Muscle of arm (tissue), 12 donors: ENCODE data around the gene DIRAS1. TPM values are rescaled to one million over a fixed set of nuclear protein-coding genes. Genes with fewer than 3 reads are reported as not detected.
"Not testable (repeated sequence)": the region's sequence is repeated elsewhere in the genome, so short reads cannot be mapped to it uniquely, and the experiment has no call there.

Experiments used
- DNase-seq: peaks from one replicate; pipeline ENCODE4 v3.0.0-alpha.2; 2013
- polyA plus RNA-seq, 12 donors: library from polyadenylated mRNA; unstranded; fragments of 120-200 nt; gene quantifications; one replicate each; pipeline ENCODE4 v1.2.1, GENCODE V29; 2013; ENCODE audit not compliant: insufficient read length in 12 of 12

The DIRAS1 gene
- polyA plus RNA-seq, 12 donors: 1.1 to 5.9 (median 2.0) TPM; not detected in 2

DNA sequence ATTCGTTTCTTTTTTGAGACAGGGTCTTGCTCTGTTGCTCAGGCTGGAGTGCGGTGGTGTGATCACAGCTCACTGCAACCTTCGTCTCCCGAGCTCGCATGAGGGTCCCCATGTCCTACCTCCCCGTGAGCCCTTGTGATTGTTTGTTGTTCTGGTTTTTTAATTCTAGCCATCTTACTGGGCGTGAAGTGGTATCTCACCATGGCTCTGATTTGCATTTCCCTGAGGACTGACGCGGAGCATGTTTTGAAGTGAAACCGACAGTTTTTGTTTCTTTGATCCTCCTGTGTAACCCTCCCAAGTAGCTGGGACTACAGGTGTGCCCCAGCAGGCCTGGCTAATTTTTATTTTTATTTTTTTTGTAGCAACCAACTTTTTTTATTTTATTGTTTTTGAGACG lies 40.4 kb downstream of the DIRAS1 start:
- DNase-seq: no peak

- DNase-seq: no peak
These were observed 41.7 kb downstream of the DIRAS1 start for GRCh38 chr19:2679439-2679838.

- not testable (repeated sequence) for DNase-seq
These were observed 42.2 kb downstream of the DIRAS1 start for GRCh38 chr19:2678948-2679347.

DNA sequence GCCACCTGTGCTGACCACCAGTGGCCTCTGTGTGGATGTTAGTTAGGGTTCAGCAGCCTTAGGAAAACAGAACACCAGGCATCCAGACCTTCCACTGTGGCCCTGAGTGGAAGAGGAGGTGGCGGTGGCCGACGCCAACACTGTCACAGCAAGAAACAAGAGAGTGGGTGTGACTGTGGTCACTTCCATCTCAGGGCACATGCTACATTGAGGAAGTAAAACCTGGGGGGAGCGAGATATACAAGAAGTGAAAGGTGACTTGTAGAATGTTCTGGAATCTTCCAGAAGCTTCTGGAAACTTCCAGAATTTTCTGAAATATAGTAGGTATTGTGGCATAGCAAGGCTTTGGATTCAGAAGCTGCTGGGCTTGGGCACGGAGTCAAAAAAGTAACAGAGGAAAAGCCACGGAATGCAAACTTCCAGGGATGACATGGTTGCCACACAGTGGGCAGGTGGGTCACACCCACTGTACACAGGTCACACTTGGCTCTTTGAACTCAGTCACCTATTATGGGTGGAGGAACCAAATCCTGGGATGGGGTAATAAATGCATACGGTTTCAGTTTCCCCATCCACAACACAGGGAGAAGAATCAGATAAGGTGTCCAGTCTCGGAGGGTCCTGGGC lies 43.0 kb downstream of the DIRAS1 start:
- DNase-seq: no peak

GRCh38 chr19:2676823-2677222 lies 44.3 kb downstream of the DIRAS1 start:
- no peak for DNase-seq

- no peak for DNase-seq
These were observed 45.3 kb downstream of the DIRAS1 start for GRCh38 chr19:2675892-2676291.

DNA sequence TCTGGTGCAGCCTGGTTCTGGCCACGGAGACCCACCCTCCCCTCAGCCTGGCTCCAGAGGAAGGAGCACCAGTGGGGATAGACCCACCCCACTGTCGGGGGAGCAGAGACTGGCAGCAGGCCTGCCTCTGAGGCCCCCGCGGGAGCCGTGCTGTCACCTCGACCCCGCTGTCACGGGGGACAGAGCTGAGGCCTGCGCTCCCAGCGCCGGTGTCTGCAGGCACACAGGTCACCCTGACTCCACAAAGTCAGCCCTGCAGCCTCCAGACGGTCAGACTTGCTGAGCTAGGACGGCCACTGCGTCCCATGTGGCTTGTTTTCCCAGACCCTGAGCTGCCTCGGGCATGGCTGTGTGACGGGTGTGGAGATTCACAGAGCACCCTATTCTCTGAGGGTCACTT lies 51.0 kb downstream of the DIRAS1 start:
- DNase-seq: no peak

DNA sequence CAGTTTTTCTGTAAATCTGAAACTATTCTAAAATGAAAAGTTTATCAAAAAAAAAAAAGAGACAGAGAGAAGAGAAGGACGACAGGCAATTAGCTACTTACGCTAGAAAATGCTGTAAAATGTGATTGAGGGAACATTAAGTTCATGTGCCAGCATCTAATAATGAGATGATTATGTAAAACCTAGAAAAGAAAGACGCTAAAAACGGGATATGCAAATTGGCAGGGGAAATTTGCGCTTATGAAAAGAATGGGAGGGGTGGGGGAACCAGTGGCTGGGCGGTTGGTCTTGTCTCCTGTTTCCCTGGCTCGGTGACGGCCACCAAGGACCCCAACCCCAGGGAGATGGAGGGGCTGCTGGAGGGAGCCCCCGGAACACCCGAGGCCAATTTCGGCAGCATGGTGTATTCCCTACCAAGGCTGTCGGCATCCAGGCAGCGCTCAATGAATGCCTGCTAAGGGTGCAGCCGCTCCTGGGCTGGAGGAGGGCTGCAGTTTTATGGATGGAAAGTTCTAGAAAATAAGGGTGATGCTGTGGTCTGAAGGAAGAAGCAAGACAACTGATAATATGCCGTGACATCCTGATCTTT lies 52.9 kb downstream of the DIRAS1 start:
- no peak for DNase-seq

GRCh38 chr19:2667349-2667748 lies 53.8 kb downstream of the DIRAS1 start:
- not testable (repeated sequence) for DNase-seq

GRCh38 chr19:2666344-2666994 lies 54.7 kb downstream of the DIRAS1 start:
- no peak for DNase-seq

- DNase-seq: no peak
These were observed 56.1 kb downstream of the DIRAS1 start for GRCh38 chr19:2665103-2665502.

Other genes with a start within 250 kb of the DIRAS1 start
- gene GADD45B, start 245.2 kb downstream of the DIRAS1 start, polyA plus RNA-seq: 10 to 100 TPM in 5 of 12 donors, 1 to 10 TPM in 6, not detected in 1; 7.8 to 20.2 (median 8.7) TPM
- 1 to 10 TPM in 11 of 12 donors, not detected in 1; 1.4 to 4.5 (median 2.5) TPM for gene GNG7, start 18.7 kb downstream of the DIRAS1 start, polyA plus RNA-seq
- 10 to 100 TPM in 11 of 12 donors, not detected in 1; 12.4 to 25.5 (median 14.6) TPM for gene SLC39A3, start 18.6 kb upstream of the DIRAS1 start, polyA plus RNA-seq
- gene SGTA, start 61.9 kb upstream of the DIRAS1 start, polyA plus RNA-seq: 100 to 1,000 TPM in 1 of 12 donors, 10 to 100 TPM in 10, not detected in 1; 61.4 to 104 (median 75.9) TPM
- gene THOP1, start 64.1 kb upstream of the DIRAS1 start, polyA plus RNA-seq: 10 to 100 TPM in 11 of 12 donors, not detected in 1; 28.9 to 48.0 (median 38.7) TPM
- 1 to 10 TPM in 11 of 12 donors, not detected in 1; 4.9 to 7.2 (median 6.4) TPM for gene ZNF554, start 98.5 kb upstream of the DIRAS1 start, polyA plus RNA-seq
- 10 to 100 TPM in 10 of 12 donors, 1 to 10 TPM in 1, not detected in 1; 8.0 to 21.9 (median 14.7) TPM for gene ZNF555, start 120.1 kb upstream of the DIRAS1 start, polyA plus RNA-seq
- gene ZNF556, start 146.0 kb upstream of the DIRAS1 start, polyA plus RNA-seq: 100 to 1,000 TPM in 1 of 12 donors, 10 to 100 TPM in 11; 12.9 to 123 (median 47.8) TPM
- 10 to 100 TPM in 1 of 12 donors, 1 to 10 TPM in 9, not detected in 2; 2.9 to 11.6 (median 3.5) TPM for gene ZNF57, start 179.6 kb upstream of the DIRAS1 start, polyA plus RNA-seq
- 1 to 10 TPM in 10 of 12 donors, not detected in 2; 3.8 to 8.9 (median 4.8) TPM for gene ZNF77, start 223.6 kb upstream of the DIRAS1 start, polyA plus RNA-seq